Measurements from ENCODE around the gene MAN1A2.
"Not testable (repeated sequence)": the region's sequence is repeated elsewhere in the genome, so short reads cannot be mapped to it uniquely, and the experiment has no call there.

The MAN1A2 gene

GRCh38 chr1:117367046-117368025 lies at the start of gene MAN1A2:
Gene MAN1A2, plus strand, starts transcription at chr1:117367449. Its CDS starts 735 bp downstream, at chr1:117368184.
- DNase-seq = peak; percentile 76

GRCh38 chr1:117318011-117318410 lies 49.2 kb upstream of the MAN1A2 start:
- DNase-seq = no peak

- DNase-seq = no peak
These were observed 48.8 kb upstream of the MAN1A2 start for GRCh38 chr1:117318426-117318825.

- DNase-seq = no peak
These were observed 46.7 kb upstream of the MAN1A2 start for GRCh38 chr1:117320515-117320914.

GRCh38 chr1:117321680-117322609 lies 45.3 kb upstream of the MAN1A2 start:
- no peak for DNase-seq

- DNase-seq = no peak
These were observed 42.9 kb upstream of the MAN1A2 start for GRCh38 chr1:117324357-117324756.

- DNase-seq = not testable (repeated sequence)
These were observed 41.2 kb upstream of the MAN1A2 start for GRCh38 chr1:117326035-117326434.

- no peak for DNase-seq
These were observed 40.2 kb upstream of the MAN1A2 start for GRCh38 chr1:117327011-117327410.

GRCh38 chr1:117335376-117336086 lies 31.7 kb upstream of the MAN1A2 start:
- DNase-seq = no peak

- DNase-seq = no peak
These were observed 31.0 kb upstream of the MAN1A2 start for GRCh38 chr1:117336088-117336817.

GRCh38 chr1:117339866-117340700 lies 27.2 kb upstream of the MAN1A2 start:
- no peak for DNase-seq

- DNase-seq = no peak
These were observed 26.1 kb upstream of the MAN1A2 start for GRCh38 chr1:117341123-117341522.

GRCh38 chr1:117342397-117342796 lies 24.9 kb upstream of the MAN1A2 start:
- no peak for DNase-seq

GRCh38 chr1:117346206-117346928 lies 20.9 kb upstream of the MAN1A2 start:
- DNase-seq = peak; percentile 54

GRCh38 chr1:117347907-117348306 lies 19.3 kb upstream of the MAN1A2 start:
- DNase-seq = no peak

- DNase-seq = not testable (repeated sequence)
These were observed 14.6 kb upstream of the MAN1A2 start for GRCh38 chr1:117352695-117353094.

- not testable (repeated sequence) for DNase-seq
These were observed 9.2 kb upstream of the MAN1A2 start for GRCh38 chr1:117357833-117358603.

- not testable (repeated sequence) for DNase-seq
These were observed 8.7 kb upstream of the MAN1A2 start for GRCh38 chr1:117358604-117358887.

- no peak for DNase-seq
These were observed 7.5 kb upstream of the MAN1A2 start for GRCh38 chr1:117359561-117360289.
